Lower leg skin (tissue), 3 donors: ENCODE results near the gene NELL1.

Experiments used
- CTCF ChIP-seq, 3 donors: fragments of 450-650 bp; IDR thresholded peaks; one replicate each; pipeline ENCODE4 v1.5.1; 2016; ENCODE audit warnings: antibody characterized with exemption in 3 of 3, mild to moderate bottlenecking in 3 of 3, moderate library complexity in 2 of 3
- POLR2A ChIP-seq, 2 donors: fragments of 450-650 bp; IDR thresholded peaks; one replicate each; pipeline ENCODE4 v1.6.1; 2016 to 2017; ENCODE audit warnings: antibody characterized with exemption in 2 of 2, mild to moderate bottlenecking in 1 of 2, moderate library complexity in 1 of 2

DNA sequence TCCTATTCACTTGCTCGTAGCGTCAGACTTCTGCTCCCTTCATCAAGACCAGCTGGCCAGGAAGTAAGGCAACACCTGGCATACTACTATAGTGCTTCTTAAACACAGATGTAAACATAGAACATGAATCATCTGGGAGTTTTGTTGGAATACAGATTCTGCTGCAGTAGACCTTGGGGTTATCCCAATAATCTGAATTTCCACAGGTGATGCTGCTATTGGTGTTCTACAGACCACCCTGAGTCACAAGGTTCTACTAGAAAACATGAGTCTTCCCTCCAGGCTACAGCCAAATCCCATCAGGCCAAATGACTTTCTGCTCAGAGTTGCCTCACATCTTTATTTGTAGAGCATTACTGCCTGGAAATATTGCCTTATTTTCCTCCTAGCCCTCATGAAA, 175.2 kb downstream of the NELL1 start:
- no peak for TF ChIP-seq CTCF (IDR thresholded peaks at IDR 0.05)
- TF ChIP-seq POLR2A (IDR thresholded peaks at IDR 0.05), result no peak
